WTC11 (cell line): ENCODE data around the gene RPN2.

ENCODE experiments used
- CREM ChIP-seq: sonication (generic); formaldehyde crosslinking; IDR thresholded peaks from 2 replicates; pipeline ENCODE4 v1.8.1; 2022; ENCODE audit warnings: mild to moderate bottlenecking, missing genetic modification reagents, moderate library complexity
- EMX1 ChIP-seq: fragments of 250-450 bp; sonication (Bioruptor Pico); IDR thresholded peaks from 2 replicates; pipeline ENCODE4 v1.8.0; 2021; ENCODE audit warnings: mild to moderate bottlenecking
- ERG ChIP-seq: fragments of 250-450 bp; sonication (Bioruptor Pico); IDR thresholded peaks from 2 replicates; pipeline ENCODE4 v1.8.0; 2021; ENCODE audit warnings: mild to moderate bottlenecking
- FOXP1 ChIP-seq: sonication (generic); formaldehyde crosslinking; IDR thresholded peaks from 2 replicates; pipeline ENCODE4 v1.8.0; 2022; ENCODE audit warnings: missing genetic modification reagents, mild to moderate bottlenecking, moderate library complexity, borderline replicate concordance
- SP1 ChIP-seq: sonication (generic); formaldehyde crosslinking; conservative IDR thresholded peaks from 2 replicates; pipeline ENCODE4 v1.8.1; 2022; ENCODE audit warnings: missing genetic modification reagents
- TEAD1 ChIP-seq: sonication (generic); formaldehyde crosslinking; IDR thresholded peaks from 2 replicates; pipeline ENCODE4 v1.8.0; 2022; ENCODE audit warnings: mild to moderate bottlenecking, missing genetic modification reagents
- USF2 ChIP-seq: sonication (generic); formaldehyde crosslinking; IDR thresholded peaks from 2 replicates; pipeline ENCODE4 v1.8.1; 2023; ENCODE audit warnings: mild to moderate bottlenecking, missing genetic modification reagents, moderate library complexity
- TF ChIP-seq, protein P1 (sequence below): fragments of 200-600 bp; IDR thresholded peaks from 2 replicates; pipeline ENCODE4 v1.8.0; 2022; ENCODE audit warnings: antibody characterized with exemption
- TF ChIP-seq, protein P2 (sequence below): sonication (generic); formaldehyde crosslinking; IDR thresholded peaks from 2 replicates; pipeline ENCODE4 v1.8.0; 2023; ENCODE audit warnings: missing genetic modification reagents
- TF ChIP-seq, protein P3 (sequence below): sonication (generic); formaldehyde crosslinking; IDR thresholded peaks from 2 replicates; pipeline ENCODE4 v1.8.0; 2022; ENCODE audit warnings: mild to moderate bottlenecking, missing genetic modification reagents

DNA sequence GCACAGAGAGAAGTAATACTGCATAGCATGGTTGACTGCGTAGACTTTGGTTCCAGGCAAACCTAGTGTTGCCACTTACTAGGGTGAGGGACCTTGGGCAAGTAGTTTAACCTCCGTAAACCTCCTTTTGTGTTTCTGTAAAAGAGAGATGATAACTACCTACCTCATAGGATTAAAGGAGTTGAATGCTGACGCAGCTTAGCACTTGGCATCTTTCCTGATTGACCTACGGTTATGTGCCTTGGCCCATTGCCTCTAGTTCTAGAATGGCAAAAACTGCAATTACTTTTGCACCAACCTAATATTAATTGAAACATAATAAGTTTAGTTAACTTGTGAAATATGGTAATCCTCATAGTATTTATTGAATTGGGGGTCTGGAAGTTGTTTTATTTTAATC is 63.4 kb downstream of the RPN2 start:
- TF ChIP-seq SP1 (CRISPR knock-in tag), result no peak
- TF ChIP-seq, protein P1, sequence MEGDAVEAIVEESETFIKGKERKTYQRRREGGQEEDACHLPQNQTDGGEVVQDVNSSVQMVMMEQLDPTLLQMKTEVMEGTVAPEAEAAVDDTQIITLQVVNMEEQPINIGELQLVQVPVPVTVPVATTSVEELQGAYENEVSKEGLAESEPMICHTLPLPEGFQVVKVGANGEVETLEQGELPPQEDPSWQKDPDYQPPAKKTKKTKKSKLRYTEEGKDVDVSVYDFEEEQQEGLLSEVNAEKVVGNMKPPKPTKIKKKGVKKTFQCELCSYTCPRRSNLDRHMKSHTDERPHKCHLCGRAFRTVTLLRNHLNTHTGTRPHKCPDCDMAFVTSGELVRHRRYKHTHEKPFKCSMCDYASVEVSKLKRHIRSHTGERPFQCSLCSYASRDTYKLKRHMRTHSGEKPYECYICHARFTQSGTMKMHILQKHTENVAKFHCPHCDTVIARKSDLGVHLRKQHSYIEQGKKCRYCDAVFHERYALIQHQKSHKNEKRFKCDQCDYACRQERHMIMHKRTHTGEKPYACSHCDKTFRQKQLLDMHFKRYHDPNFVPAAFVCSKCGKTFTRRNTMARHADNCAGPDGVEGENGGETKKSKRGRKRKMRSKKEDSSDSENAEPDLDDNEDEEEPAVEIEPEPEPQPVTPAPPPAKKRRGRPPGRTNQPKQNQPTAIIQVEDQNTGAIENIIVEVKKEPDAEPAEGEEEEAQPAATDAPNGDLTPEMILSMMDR, result no peak
- TF ChIP-seq EMX1 (CRISPR knock-in tag), result no peak
- TF ChIP-seq, protein P2, sequence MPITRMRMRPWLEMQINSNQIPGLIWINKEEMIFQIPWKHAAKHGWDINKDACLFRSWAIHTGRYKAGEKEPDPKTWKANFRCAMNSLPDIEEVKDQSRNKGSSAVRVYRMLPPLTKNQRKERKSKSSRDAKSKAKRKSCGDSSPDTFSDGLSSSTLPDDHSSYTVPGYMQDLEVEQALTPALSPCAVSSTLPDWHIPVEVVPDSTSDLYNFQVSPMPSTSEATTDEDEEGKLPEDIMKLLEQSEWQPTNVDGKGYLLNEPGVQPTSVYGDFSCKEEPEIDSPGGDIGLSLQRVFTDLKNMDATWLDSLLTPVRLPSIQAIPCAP (CRISPR knock-in tag), result no peak
- no peak for TF ChIP-seq FOXP1 (CRISPR knock-in tag)
- TF ChIP-seq USF2, result no peak
- TF ChIP-seq CREM, result no peak
- TF ChIP-seq TEAD1 (CRISPR knock-in tag), result no peak
- TF ChIP-seq, protein P3, sequence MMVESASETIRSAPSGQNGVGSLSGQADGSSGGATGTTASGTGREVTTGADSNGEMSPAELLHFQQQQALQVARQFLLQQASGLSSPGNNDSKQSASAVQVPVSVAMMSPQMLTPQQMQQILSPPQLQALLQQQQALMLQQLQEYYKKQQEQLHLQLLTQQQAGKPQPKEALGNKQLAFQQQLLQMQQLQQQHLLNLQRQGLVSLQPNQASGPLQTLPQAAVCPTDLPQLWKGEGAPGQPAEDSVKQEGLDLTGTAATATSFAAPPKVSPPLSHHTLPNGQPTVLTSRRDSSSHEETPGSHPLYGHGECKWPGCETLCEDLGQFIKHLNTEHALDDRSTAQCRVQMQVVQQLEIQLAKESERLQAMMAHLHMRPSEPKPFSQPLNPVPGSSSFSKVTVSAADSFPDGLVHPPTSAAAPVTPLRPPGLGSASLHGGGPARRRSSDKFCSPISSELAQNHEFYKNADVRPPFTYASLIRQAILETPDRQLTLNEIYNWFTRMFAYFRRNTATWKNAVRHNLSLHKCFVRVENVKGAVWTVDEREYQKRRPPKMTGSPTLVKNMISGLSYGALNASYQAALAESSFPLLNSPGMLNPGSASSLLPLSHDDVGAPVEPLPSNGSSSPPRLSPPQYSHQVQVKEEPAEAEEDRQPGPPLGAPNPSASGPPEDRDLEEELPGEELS, result no peak
- no peak for TF ChIP-seq ERG
